Measurements from ENCODE around the gene MAST4.

Gene MAST4

DNA sequence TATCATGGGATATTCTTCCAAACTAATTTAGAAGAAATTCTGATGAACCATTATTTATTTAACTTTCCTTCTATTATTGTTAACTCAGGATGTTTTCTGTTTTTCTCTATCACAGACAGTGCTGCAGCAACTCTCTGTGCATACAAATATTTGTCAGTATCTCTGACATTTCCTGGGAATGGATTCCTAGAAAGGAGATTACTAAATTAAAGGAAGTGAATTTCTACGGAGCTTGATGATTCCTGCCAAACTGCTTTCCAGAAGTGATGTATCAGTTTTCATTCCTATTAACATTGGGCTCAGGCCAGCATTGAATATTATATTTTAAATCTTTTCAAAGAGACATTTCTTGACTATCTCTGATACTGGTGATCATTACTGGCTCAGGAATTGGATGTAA, 26.0 kb upstream of the MAST4 start:
- DNase-seq (ENCODE audit: extremely low spot score) = no peak
- POLR2A ChIA-PET = no interaction called here
- TF ChIP-seq, protein P1, sequence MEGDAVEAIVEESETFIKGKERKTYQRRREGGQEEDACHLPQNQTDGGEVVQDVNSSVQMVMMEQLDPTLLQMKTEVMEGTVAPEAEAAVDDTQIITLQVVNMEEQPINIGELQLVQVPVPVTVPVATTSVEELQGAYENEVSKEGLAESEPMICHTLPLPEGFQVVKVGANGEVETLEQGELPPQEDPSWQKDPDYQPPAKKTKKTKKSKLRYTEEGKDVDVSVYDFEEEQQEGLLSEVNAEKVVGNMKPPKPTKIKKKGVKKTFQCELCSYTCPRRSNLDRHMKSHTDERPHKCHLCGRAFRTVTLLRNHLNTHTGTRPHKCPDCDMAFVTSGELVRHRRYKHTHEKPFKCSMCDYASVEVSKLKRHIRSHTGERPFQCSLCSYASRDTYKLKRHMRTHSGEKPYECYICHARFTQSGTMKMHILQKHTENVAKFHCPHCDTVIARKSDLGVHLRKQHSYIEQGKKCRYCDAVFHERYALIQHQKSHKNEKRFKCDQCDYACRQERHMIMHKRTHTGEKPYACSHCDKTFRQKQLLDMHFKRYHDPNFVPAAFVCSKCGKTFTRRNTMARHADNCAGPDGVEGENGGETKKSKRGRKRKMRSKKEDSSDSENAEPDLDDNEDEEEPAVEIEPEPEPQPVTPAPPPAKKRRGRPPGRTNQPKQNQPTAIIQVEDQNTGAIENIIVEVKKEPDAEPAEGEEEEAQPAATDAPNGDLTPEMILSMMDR (IDR thresholded peaks at IDR 0.05; ENCODE audit: control extremely low read depth, extremely low read depth, low read depth, missing control alignments) = no peak
- CTCF ChIA-PET = interaction anchor here (0.9 kb wide), 1 partner anchor 263 kb away, joined by 3 read pairs; no protein-coding TSS in a partner anchor

GRCh38 chr5:66573733-66574132, 22.5 kb upstream of the MAST4 start:
- TF ChIP-seq, protein P1 (IDR thresholded peaks at IDR 0.05; ENCODE audit: control extremely low read depth, extremely low read depth, low read depth, missing control alignments) = no peak
- ChIA-PET CTCF (no interaction called here), POLR2A (no interaction called here)
- no peak for DNase-seq (ENCODE audit: extremely low spot score)

GRCh38 chr5:66582499-66583165, 13.6 kb upstream of the MAST4 start:
- DNase-seq (ENCODE audit: extremely low spot score) = no peak
- TF ChIP-seq, protein P1 (IDR thresholded peaks at IDR 0.05; ENCODE audit: control extremely low read depth, extremely low read depth, low read depth, missing control alignments) = no peak
- CTCF ChIA-PET = interaction anchor here (1.1 kb wide), 1 partner anchor 9 kb away, joined by 3 read pairs; no protein-coding TSS in a partner anchor
- POLR2A ChIA-PET = no interaction called here

DNA sequence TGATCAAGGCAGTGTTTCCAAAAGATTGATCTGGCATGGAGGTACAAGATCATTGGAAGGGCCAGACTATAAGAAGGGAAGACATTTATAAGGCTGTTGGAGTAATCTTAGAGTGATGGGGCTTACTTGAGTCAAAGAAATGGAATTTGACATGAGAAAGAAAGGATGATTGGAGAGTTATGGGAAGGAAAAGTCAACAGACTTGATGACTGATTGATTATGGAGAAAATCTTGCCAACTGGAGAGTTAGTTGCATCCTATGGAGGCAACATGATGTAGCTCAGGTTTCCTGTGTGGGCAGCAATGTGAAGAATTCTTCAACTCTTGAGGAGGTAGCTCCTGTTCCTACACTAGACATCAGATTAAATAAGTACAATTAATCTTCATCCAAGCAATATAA, 10.9 kb upstream of the MAST4 start:
- DNase-seq (ENCODE audit: extremely low spot score) = no peak
- POLR2A ChIA-PET = no interaction called here
- CTCF ChIA-PET = interaction anchor here (1.0 to 1.1 kb wide), 2 partner anchors 10 to 25 kb away, joined by 3 read pairs; no protein-coding TSS in a partner anchor
- TF ChIP-seq, protein P1 (IDR thresholded peaks at IDR 0.05; ENCODE audit: control extremely low read depth, extremely low read depth, low read depth, missing control alignments) = no peak

DNA sequence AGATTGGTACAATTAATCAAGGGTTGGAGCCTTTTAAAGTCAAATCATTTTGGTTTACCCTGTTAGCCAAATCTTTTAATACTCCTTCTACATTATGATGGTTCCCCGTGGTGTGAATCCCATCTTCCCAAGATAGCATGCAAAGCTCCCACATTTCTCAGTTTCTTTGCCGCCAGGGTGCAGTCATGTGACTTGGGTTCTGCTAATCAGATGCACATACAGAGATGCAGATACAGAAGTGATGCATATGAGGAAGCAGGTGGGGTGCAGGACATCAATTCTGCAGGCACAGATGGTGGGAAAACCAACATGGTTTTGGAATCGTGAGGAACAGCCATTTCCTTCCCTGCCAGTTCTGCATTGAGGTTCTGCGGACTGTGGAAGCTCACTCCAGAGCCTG, 8.4 kb upstream of the MAST4 start:
- no peak for DNase-seq (ENCODE audit: extremely low spot score)
- CTCF ChIA-PET = interaction anchor here (1.4 kb wide), 1 partner anchor 10 kb away, joined by 4 read pairs; no protein-coding TSS in a partner anchor
- POLR2A ChIA-PET = no interaction called here
- TF ChIP-seq, protein P1 (IDR thresholded peaks at IDR 0.05; ENCODE audit: control extremely low read depth, extremely low read depth, low read depth, missing control alignments) = no peak

- peak; percentile 27 for DNase-seq (ENCODE audit: extremely low spot score)
- ChIA-PET POLR2A (no interaction called here), CTCF (no interaction called here)
- TF ChIP-seq, protein P1 (IDR thresholded peaks at IDR 0.05; ENCODE audit: control extremely low read depth, extremely low read depth, low read depth, missing control alignments) = no peak
These were observed 516 bp downstream of the MAST4 start for GRCh38 chr5:66596636-66597182.
